GM21526 (cell line): Measurements from ENCODE around the gene FAM162A.
"Not testable (repeated sequence)": the region's sequence is repeated elsewhere in the genome, so short reads cannot be mapped to it uniquely, and the experiment has no call there.

Experiments used
- ATAC-seq: cut with Tn5 transposase; IDR thresholded peaks from one replicate; pipeline ENCODE4 v1.9.1; 2021; ENCODE audit warnings: moderate library complexity; ENCODE audit not compliant: unreplicated experiment, low FRiP score

The FAM162A gene, protein sequence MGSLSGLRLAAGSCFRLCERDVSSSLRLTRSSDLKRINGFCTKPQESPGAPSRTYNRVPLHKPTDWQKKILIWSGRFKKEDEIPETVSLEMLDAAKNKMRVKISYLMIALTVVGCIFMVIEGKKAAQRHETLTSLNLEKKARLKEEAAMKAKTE

GRCh38 chr3:122383771-122384697, at the start of gene FAM162A:
FAM162A (plus strand) TSS chr3:122384182; CDS start chr3:122384266, 84 bp downstream.
- ATAC-seq = peak; percentile 92

DNA sequence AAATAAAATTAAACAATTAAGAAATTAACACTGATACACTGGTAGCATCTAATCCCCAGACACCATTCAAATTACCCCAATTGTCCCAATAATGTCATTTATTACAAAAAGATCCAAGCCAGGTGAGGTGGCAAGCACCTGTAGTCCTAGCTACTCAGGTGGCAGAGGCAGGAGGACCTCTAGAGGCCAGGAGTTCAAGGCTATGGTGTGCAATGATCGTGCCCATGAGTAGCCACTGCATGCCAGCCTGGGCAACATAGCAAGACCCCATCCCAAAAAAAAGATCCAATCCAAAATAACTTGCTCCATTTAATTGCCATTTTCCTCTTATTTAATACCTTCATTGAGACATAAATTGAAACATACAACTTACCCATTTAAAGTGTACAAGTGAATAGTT, 41.2 kb upstream of the FAM162A start:
- no peak for ATAC-seq

GRCh38 chr3:122343654-122344053, 40.3 kb upstream of the FAM162A start:
- no peak for ATAC-seq

DNA sequence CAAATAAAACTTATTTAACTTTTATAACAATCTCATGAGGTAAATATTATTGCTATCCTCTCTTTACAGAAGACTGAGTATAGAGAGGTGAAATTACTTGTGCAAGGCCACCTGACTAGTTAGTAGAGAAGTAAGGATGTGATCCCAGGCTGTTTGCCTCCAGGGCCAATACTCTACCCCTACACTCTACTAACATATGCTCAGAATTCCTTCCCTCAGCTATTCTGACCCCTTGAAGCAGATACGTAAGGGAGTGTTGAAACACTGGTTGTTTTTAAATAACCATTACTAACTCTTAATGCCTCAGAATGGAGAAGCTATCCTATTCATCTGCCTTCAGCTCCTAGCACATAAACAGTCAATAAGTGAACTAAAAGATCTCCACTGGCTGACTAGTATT, 34.8 kb upstream of the FAM162A start:
- no peak for ATAC-seq

DNA sequence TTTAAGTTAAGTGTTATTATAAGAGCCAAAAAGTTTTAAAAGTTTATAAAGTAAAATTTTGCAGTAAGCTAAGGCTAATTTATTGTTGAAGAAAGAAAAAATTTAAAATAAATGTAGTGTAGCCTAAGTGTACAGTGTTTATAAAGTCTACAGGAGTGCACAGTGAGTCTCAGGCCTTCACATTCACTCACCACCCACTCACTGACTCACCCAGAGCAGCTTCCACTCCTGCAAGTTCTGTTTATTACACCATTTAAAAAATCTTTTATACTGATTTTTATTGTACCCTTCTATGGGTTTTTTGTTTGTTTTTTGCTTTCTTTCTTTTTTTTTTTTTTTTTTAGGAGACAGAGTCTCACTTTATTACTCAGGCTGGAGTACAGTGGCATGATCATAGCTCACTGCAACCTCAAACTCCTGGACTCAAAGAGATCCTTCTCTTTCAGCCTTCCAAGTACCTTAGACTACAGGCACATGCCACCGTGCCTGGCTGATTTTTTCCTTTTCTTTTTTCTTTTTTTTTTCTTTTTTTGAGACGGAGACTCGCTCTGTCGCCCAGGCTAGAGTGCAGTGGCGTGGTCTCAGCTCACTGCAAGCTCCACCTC, 33.1 kb upstream of the FAM162A start:
- ATAC-seq = no peak

- no peak for ATAC-seq
These were observed 32.4 kb upstream of the FAM162A start for GRCh38 chr3:122351612-122352011.

GRCh38 chr3:122353215-122353614, 30.8 kb upstream of the FAM162A start:
- no peak for ATAC-seq

GRCh38 chr3:122353893-122354401, 30.0 kb upstream of the FAM162A start:
- ATAC-seq = no peak

- no peak for ATAC-seq
These were observed 28.4 kb upstream of the FAM162A start for GRCh38 chr3:122355612-122356011.

GRCh38 chr3:122356402-122356801, 27.6 kb upstream of the FAM162A start:
- no peak for ATAC-seq

- ATAC-seq = no peak
These were observed 25.9 kb upstream of the FAM162A start for GRCh38 chr3:122357828-122358702.

- no peak for ATAC-seq
These were observed 25.3 kb upstream of the FAM162A start for GRCh38 chr3:122358703-122359032.

DNA sequence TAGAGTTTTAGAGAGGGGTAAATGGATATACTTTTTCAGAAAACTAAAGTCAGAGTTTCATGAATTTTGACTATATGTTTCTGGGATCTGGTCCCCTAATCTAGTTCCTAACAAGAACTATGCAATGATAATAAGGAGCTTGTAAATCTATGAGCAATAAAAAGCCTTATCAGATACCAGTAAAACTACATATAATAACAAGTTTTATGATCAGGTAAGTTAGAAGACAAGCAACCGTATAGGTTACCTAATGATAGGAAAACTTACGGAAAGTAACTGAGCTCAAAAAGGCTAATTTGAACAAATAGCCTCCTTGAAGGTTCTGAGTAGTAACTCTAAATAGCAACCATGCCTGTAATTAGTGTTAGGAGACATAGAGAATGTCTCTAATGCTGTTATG, 22.0 kb upstream of the FAM162A start:
- ATAC-seq = no peak

DNA sequence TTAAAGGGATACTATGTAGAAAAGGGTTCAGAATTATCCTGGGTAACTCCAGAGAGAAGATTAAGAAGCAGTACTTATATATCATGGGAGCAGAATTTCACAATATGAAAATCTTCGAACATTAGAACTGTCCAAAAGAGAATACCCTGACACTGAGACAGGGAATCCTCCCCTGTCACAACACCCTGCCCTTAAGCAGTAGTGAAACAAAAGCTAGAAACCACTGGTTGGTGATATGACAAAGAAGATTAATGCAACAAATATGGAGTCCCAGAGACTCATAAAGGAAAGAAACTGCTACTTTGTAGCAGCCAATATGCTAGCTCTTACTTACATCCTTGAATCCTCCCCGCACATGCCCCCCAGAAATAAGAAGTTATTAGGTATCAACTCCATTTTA, 19.5 kb upstream of the FAM162A start:
- ATAC-seq = no peak

DNA sequence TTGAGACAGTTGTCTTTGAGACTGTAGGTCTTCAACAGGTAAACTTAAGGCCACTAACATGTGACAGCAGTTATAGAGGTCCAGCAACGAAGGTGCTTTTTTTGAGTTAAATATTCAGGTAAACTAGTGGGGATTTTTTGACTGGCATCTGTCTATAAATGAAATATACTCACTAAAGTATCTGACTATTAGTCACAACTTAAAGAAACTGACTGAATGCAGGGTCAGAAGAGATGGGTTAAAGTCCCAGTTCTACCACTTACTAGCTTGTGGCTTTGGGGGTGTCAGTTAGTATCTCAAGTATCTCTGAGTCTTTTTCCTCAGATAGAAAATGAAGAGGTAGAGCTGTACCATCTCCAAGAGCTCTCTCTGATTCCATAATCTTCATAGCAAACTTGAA, 18.9 kb upstream of the FAM162A start:
- no peak for ATAC-seq

DNA sequence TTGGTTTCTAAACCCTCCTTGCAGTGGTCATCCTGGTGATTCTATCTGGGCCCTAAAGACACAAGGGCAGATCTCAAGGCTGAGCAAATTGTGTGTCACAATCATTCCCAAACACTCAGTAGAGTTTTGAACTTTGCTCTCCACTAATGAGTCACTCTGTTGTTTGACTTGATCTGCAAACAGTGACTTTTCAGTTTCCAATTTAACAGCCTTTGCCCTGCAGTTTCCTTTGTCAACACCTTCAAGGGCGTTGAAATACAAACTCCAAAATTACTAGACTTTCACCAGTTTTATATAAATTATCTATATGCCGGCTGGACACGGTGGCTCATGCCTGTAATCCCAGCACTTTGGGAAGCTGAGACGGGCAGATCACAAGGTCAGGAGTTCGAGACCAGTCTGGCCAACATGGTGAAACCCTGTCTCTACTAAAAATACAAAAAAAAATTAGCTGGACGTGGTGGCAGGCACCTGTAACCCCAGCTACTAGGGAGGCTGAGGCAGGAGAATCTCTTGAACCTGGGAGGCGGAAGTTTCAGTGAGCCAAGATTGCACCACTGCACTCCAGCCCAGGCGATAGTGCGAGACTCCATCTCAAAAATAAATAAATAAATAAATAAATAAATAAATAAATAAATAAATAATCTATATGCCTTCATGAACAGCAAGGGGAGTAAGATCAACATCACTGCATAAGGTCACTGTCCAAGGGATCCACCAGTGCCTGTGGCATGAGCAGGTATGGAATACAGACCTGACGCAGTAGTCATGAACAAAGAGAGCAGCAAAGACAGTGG, 18.2 kb upstream of the FAM162A start:
- ATAC-seq = not testable (repeated sequence)

DNA sequence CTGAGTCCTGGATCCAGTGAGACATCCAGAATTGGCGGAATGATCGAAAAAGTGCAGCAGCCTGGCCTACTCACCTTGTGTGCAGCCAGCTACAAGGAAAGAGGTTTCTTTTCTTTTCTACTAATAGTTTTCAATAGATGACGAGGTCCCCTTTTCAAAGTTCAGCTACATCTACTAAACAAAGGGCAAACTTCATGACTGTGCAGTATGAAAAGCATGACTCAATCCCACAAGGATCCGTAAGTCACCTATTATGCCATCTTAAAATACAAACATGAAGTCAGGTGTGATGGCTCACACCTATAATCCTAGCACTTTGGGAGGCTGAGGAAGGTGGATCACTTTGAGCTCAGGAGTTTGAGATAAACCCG, 17.6 kb upstream of the FAM162A start:
- ATAC-seq = no peak

DNA sequence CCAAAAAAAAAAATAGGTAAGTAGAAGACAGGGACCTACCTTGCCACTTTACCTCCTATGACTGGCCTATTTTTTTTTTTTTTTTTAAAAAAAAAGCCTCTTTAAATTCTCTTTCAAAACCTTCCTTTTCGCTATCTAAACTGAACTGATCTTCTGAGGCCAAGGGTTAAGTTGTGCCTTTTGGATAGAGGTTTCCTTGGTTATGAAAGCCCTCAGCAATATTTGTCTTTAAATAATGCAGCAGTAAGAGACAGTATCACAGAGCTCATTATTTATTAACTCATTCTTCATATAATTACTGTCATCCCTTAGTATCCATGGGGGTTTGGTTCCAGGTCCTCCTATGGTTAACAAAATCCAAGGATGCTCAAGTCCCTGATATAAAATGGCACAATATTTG, 9.9 kb upstream of the FAM162A start:
- no peak for ATAC-seq

GRCh38 chr3:122377975-122378374, 6.0 kb upstream of the FAM162A start:
- ATAC-seq = no peak
